Right cardiac atrium (tissue), 5 donors: ENCODE data around the gene COASY. TPM values are rescaled to one million over a fixed set of nuclear protein-coding genes. Genes with fewer than 3 reads are reported as not detected.
"Not testable (repeated sequence)": the region's sequence is repeated elsewhere in the genome, so short reads cannot be mapped to it uniquely, and the experiment has no call there.

Experiments
- ATAC-seq, 2 donors: fragments of 200-7000 bp; cut with Tn5 transposase; one replicate each; pipeline versions ENCODE4 v1.8.0 to v1.9.1; 2020; ENCODE audit warnings: moderate library complexity in 2 of 2, mild to moderate bottlenecking in 1 of 2
- DNase-seq, 3 donors: peaks; one replicate each; pipeline ENCODE4 v3.0.0-alpha.2; 2020
- H3K27ac ChIP-seq: one replicate; pipeline ENCODE4 v1.5.1; 2013; ENCODE audit warnings: mild to moderate bottlenecking, low read length, control low read depth, moderate library complexity
- H3K27me3 ChIP-seq: one replicate; pipeline ENCODE4 v1.6.1; 2013; ENCODE audit not compliant: control insufficient read depth, insufficient read depth
- H3K4me1 ChIP-seq: one replicate; pipeline ENCODE4 v1.6.1; 2013; ENCODE audit warnings: low read length; ENCODE audit not compliant: control insufficient read depth, insufficient read depth
- H3K4me3 ChIP-seq: one replicate; pipeline ENCODE4 v1.5.1; 2013; ENCODE audit warnings: low read length, control low read depth
- H3K9me3 ChIP-seq: one replicate; pipeline ENCODE4 v1.6.1; 2013; ENCODE audit warnings: low read length; ENCODE audit not compliant: control insufficient read depth
- WGBS: extraction: QIAGEN DNeasy Blood & Tissue Kit; methylation state at CpG from one replicate; pipeline ENCODE4 v1.1.7; 2013; 5-methylcytosine and 5-hydroxymethylcytosine counted together
- intact Hi-C, 4 donors: fragments of 100-400 bp; cut with DNase I; formaldehyde crosslinking; loops; one replicate each; pipeline versions ENCODE4 v1.11.0 to v1.14.0; 2022 to 2023
- polyA plus RNA-seq: library from polyadenylated mRNA; stranded (reverse); fragments of 200-250 nt; gene quantifications from one replicate; pipeline ENCODE4 v1.2.3, GENCODE V29; 2013
- total RNA-seq, 4 donors: library from RNA; stranded (reverse); fragmentation: NEBNext Ultra II Directional; extraction: Animal tissue kit (Norgen Biotek cat#: 25700); gene quantifications; one replicate each; pipeline ENCODE4 v1.2.1, GENCODE V29; 2021
- donor health status: healthy with polysubstance abuse.
- donor health status: DM: no; HTN: yes; CAD: no.
- donor health status: DM: no; HTN: no; CAD: no.
- donor health status: DM: no; HTN: yes; CAD: no; lungs with severe emphysema.
- donor health status: DM: yes; HTN: yes; CAD: no.

Gene COASY
- total and polyA plus RNA-seq, 5 donors: 30.2 to 45.5 (median 39.7) TPM

DNA sequence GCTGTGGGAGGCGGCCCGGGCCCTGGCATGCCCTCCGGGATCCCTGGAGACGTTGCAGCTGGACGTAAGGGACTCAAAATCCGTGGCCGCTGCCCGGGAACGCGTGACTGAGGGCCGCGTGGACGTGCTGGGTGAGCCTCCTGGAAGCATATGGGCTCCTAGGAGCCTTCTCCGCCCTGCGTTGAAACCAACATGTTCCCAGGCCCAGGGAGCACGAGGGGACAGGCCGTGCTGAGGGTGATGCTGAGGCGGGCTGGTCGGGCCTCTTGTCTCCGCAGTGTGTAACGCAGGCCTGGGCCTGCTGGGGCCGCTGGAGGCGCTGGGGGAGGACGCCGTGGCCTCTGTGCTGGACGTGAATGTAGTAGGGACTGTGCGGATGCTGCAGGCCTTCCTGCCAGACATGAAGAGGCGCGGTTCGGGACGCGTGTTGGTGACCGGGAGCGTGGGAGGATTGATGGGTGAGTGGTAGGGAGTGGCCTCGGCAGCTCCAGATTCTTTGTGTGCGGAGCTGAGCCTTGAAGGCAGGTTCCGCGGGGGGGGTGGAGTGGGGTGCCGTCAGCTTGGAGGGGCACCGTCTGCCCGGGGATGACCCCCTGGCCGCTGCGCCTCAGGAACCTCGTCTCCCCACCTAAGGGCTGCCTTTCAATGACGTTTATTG is 8.7 kb upstream of the COASY start:
- intact Hi-C loops: no loop called here
- Histone ChIP-seq H3K27ac (no peak overlapping the region), H3K9me3 (no peaks in the 10 kb centered on the region), H3K27me3 (no peaks in the 10 kb centered on the region), H3K4me3 (no peak overlapping the region), H3K4me1 (no peaks in the 10 kb centered on the region)
- ATAC-seq (peak; percentile 1 to 2), DNase-seq (peak; percentile 39 to 67 (median 67))
- WGBS: 68% methylated on average over 45 of the region's 45 CpGs

DNA sequence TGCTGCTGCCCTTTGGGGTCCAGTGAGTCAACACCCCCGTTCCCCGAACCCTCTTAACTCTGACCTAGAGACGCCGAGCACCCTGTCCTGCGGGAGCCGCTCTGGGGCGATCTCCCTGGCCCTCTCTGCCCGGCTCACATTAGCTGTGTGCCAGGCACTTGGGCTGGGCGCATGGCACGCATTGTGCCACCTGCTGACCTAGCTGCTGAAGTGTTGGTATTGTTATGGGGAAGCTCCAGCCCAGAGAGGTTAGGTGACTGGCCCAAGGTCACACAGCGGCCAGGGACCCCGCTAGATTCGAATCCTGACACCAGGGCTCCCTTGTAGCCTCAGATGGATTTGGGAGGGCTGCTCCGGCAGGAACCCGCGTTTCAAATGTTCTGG is 8.1 kb upstream of the COASY start:
- Histone ChIP-seq H3K9me3 (no peaks in the 10 kb centered on the region), H3K4me3 (peak overlapping the region; percentile 68), H3K27ac (no peak overlapping the region), H3K4me1 (no peaks in the 10 kb centered on the region), H3K27me3 (no peaks in the 10 kb centered on the region)
- ATAC-seq (peak; percentile 7 to 10), DNase-seq (peak in 1 of 3 donors; percentile 53)
- intact Hi-C loops: no loop called here
- 47% methylated on average over 16 of the region's 16 CpGs for WGBS

DNA sequence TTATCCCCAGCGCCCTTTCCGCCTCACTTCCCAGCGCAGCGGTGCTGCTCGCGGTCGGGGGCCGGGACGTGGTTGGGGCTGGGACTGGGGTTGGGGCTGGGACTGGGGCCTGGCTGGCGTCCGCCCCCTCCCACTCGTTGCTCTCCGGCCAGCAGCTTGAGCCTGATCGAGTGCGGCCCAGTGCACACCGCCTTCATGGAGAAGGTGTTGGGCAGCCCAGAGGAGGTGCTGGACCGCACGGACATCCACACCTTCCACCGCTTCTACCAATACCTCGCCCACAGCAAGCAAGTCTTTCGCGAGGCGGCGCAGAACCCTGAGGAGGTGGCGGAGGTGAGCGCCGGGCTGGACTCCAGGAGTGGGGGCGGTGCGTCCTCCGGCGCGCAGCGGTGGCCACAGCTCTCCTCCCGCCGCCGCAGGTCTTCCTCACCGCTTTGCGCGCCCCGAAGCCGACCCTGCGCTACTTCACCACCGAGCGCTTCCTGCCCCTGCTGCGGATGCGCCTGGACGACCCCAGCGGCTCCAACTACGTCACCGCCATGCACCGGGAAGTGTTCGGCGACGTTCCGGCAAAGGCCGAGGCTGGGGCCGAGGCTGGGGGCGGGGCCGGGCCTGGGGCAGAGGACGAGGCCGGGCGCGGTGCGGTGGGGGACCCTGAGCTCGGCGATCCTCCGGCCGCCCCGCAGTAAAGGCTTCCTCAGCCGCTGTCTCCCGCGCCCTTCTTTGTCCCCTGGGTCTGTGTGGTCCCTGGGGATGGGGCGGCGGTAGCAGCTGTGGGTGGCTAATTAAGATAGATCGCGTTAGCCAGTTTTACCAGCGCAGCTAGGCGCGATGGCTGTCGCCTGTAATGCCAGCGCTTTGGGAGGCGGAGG is 7.5 kb upstream of the COASY start:
- under 1% methylated on average over 82 of the region's 82 CpGs for WGBS
- intact Hi-C loops: no loop called here
- peak overlapping the region; percentile 68 for H3K4me3 ChIP-seq
- peak overlapping the region; percentile 77 for H3K27ac ChIP-seq
- ATAC-seq (peak; percentile 94), DNase-seq (peak; percentile 91 to 96 (median 96))
- no peaks in the 10 kb centered on the region for H3K4me1 ChIP-seq
- no peaks in the 10 kb centered on the region for H3K27me3 ChIP-seq
- H3K9me3 ChIP-seq: no peaks in the 10 kb centered on the region

DNA sequence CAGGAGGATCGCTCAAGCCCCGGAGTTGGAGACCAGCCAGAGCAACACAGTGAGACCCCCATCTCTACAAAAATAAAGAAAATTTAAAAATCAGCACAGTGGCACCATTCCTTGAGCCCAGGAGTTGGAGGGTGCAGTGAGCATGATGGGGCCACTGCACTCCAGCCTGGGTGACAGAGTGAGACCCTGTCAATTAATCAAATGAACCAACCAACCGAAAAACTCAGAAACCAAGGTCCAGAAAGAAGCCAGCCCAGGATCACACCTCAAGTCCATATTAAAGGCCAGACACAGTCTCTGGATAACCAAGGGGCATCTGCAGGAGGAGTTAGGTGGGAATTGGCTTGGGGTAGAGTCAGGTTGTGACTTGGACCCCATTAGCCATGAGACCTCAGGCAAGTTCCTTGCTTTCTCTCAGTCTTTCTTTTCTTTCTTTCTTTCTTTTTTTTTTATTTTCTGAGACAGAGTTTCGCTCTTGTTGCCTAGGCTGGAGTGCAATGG is 6.8 kb upstream of the COASY start:
- no peaks in the 10 kb centered on the region for H3K27me3 ChIP-seq
- DNase-seq (no peak), ATAC-seq (no peak)
- intact Hi-C loops: no loop called here
- no peaks in the 10 kb centered on the region for H3K4me1 ChIP-seq
- H3K27ac ChIP-seq: peak overlapping the region; percentile 77
- WGBS: 25% methylated on average over 4 of the region's 4 CpGs
- peak overlapping the region; percentile 68 for H3K4me3 ChIP-seq
- no peaks in the 10 kb centered on the region for H3K9me3 ChIP-seq

DNA sequence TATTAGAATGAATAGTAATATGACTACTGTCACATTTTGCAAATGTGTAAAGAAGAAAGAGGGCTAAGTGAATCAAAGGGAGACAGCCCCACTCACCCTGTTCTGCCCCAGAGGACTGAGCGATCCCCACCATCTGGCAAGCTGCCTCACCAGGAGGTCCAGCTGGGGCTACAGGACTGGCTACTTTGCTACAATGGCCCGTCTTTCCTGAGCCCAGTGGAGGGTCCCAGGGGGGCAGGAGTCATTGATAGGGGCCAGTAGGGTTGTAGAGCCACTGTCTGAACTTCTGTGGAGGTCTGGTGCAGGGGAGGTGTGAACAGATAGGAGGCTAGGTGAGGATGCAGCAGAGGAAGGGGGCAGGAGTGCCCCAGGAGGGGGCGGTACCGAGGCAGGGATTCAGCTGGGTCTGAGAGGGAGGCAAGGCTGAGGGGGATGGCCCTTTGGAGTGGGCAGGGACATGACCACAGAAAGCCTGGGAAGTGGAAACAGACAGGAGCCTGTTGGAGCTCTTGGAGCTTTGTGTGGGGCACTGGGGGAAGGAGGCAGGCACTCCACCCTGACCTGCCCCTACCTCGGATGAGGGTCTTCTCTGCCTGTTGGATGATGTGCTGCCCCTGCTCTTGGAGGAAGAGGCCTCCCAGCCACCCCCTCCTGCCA is 5.9 kb upstream of the COASY start:
- H3K27ac ChIP-seq, H3K4me1 ChIP-seq, intact Hi-C loops, H3K27me3 ChIP-seq, H3K4me3 ChIP-seq, ATAC-seq, H3K9me3 ChIP-seq: not testable (repeated sequence)
- WGBS: 54% methylated on average over 5 of the region's 5 CpGs
- peak in 1 of 3 donors; percentile 58 for DNase-seq

DNA sequence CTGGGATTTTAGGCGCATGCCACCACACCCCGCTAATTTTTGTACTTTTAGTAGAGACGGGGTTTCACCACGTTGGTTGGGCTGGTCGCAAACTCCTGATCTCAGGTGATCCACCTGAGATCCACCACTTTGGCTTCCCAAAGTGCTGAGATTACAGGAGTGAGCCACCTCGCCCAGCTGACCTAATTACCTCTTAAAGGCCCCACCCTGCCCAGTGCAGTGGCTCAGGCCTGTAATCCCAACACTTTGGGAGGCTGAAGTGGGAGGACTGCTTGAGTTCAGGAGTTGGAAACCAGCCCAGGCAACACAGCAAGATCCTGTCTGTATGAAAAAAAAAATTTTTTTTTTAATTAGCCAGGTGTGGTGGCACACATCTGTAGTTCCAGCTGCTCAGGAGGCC is 2.9 kb upstream of the COASY start:
- Histone ChIP-seq H3K27ac (no peak overlapping the region), H3K4me1 (peaks cover 10% of the 10 kb centered on the region), H3K4me3 (no peak overlapping the region), H3K9me3 (no peaks in the 10 kb centered on the region), H3K27me3 (no peaks in the 10 kb centered on the region)
- no peak for ATAC-seq
- no peak for DNase-seq
- intact Hi-C loops: no loop called here
- WGBS: 86% methylated on average over 6 of the region's 6 CpGs

DNA sequence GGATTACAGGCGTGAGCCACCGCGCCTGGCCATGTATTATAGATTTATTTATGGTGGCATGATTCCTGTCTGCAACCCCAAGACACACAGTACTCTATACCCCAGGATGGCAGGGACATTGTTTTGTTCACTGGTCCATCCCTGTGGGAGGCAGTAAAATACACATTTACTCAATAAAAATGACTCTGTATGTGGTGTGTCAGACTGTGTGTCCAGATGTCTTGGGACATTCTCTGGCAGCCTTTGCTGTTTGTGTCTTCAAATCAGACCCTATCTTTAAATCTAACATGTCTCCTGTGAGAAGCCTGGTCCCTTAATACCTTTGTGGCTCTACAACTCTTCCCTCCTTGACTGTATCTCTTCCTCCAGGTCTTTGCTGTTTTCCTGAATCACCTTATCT is 1.7 kb upstream of the COASY start:
- WGBS: 86% methylated on average over 3 of the region's 3 CpGs
- Histone ChIP-seq H3K4me1 (peaks cover 10% of the 10 kb centered on the region), H3K4me3 (no peak overlapping the region), H3K9me3 (no peaks in the 10 kb centered on the region), H3K27ac (no peak overlapping the region), H3K27me3 (no peaks in the 10 kb centered on the region)
- intact Hi-C loops: no loop called here
- no peak for DNase-seq
- ATAC-seq: no peak

DNA sequence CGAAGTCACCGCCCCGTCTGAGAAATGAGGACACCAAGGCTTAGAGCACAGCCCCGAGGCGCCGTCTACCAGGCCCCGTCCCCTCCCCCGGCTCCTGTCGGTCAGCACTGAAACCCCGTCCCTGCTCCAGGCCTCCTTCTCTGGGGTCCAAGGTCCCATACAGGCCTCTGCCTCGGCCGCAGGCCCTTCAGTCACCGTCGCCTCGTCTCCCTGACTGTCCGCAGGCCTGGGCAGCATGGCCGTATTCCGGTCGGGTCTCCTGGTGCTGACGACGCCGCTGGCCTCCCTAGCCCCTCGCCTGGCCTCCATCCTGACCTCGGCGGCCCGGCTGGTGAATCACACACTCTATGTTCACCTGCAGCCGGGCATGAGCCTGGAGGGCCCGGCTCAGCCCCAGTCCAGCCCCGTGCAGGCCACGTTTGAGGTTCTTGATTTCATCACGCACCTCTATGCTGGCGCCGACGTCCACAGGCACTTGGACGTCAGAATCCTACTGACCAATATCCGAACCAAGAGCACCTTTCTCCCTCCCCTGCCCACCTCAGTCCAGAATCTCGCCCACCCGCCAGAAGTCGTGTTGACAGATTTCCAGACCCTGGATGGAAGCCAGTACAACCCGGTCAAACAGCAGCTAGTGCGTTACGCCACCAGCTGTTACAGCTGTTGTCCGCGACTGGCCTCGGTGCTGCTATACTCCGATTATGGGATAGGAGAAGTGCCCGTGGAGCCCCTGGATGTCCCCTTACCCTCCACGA is 617 bp downstream of the COASY start:
- intact Hi-C loops: no loop called here
- H3K27me3 ChIP-seq: no peaks in the 10 kb centered on the region
- DNase-seq (peak in 2 of 3 donors; percentile 67 to 72), ATAC-seq (peak; percentile 0 to 3)
- peak overlapping the region; percentile 86 for H3K4me3 ChIP-seq
- peaks cover 10% of the 10 kb centered on the region for H3K4me1 ChIP-seq
- no peaks in the 10 kb centered on the region for H3K9me3 ChIP-seq
- peak overlapping the region; percentile 74 for H3K27ac ChIP-seq
- 12% methylated on average over 48 of the region's 48 CpGs for WGBS

DNA sequence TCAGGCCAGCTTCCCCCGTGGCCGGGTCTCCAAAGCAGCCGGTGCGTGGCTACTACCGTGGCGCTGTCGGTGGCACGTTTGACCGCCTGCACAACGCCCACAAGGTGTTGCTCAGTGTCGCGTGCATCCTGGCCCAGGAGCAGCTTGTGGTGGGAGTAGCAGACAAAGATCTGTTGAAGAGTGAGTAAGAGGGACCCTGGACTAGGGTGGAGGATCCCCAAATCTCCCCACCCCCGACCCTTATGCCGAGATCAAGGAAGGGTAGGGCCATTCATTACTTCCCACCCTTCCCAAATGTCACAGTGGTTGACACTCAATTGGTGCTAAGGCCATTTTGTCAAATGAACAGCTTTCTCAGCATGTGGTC is 1.2 kb downstream of the COASY start:
- DNase-seq (peak in 1 of 3 donors; percentile 61), ATAC-seq (no peak)
- H3K27ac ChIP-seq: no peak overlapping the region
- 79% methylated on average over 14 of the region's 14 CpGs for WGBS
- H3K4me1 ChIP-seq: peaks cover 10% of the 10 kb centered on the region
- intact Hi-C loops: no loop called here
- H3K27me3 ChIP-seq: no peaks in the 10 kb centered on the region
- H3K4me3 ChIP-seq: peak overlapping the region; percentile 86
- H3K9me3 ChIP-seq: no peaks in the 10 kb centered on the region

DNA sequence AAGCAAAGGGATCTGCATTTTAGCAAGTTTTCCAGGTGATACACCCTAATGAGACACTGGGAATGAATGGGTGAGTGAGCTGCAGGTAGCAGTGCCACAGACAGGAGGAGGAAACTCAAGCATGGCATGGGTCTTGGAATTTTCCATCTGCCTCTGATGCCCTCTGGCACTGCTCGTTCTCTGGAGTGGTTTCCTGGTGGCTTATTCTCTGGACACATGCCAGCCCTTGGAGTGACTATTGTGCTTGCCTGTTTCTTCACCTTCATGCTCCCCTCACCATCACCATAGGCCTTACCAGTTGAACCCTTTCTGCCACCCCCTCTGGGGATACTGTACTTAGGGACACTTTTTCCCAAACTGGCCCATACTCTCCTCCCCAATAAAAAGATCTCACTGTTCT is 1.6 kb downstream of the COASY start:
- H3K4me3 ChIP-seq: no peak overlapping the region
- H3K4me1 ChIP-seq: peaks cover 10% of the 10 kb centered on the region
- no peaks in the 10 kb centered on the region for H3K27me3 ChIP-seq
- H3K27ac ChIP-seq: no peak overlapping the region
- DNase-seq (no peak), ATAC-seq (no peak)
- 19% methylated on average over 1 of the region's 1 CpG for WGBS
- intact Hi-C loops: no loop called here
- no peaks in the 10 kb centered on the region for H3K9me3 ChIP-seq
